SK-N-DZ (cell line): ENCODE data around the gene ELOF1.

Experiments used
- DNase-seq: peaks from one replicate; pipeline ENCODE4 v3.0.0-alpha.2; 2015; ENCODE audit warnings: low spot score
- small RNA-seq, 2 experiments: library from RNA; depleted of rRNA; stranded (forward); fragments of <200 nt; gene quantifications; one replicate each; pipeline ENCODE3, GENCODE V24; 2014

Gene ELOF1

DNA sequence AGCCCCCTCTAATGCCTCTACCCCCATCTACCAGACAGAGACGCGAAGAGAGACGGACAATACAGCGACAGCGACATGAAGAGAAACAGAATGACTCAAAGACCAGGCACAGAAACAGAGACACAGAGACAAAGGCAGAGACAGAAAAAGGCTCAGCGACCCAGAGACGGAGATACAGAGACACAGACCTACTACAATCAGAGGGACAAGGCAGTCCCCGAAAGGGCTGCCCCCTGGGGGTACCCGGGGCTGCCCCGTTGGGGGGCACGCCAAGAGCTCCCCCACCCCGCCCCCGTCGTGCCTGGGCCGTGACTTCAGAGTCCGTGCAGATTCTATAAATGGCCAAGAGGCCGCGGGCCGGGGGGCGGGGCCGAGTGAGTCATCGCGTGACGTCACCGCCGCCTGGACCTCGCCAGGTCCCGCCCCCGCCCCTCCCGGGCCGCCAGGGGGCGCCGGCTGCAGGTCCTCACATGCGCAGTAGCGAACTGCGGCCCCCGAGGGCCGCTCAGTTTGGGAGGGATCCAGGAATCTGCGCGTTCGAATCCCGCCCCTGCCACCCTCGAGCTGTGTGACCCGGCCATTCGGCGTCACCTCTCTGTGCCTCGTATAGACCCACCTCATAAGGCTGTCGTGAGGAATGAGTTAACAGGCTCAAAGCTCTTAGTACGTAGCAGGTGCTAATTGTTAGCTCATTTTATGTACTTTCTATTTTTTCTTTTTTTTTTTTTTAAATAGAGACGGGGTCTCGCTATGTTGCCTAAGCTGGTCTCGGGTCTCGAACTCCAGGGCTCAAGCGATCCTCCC lies 23.0 kb downstream of the ELOF1 start:
- DNase-seq: peak; percentile 83

DNA sequence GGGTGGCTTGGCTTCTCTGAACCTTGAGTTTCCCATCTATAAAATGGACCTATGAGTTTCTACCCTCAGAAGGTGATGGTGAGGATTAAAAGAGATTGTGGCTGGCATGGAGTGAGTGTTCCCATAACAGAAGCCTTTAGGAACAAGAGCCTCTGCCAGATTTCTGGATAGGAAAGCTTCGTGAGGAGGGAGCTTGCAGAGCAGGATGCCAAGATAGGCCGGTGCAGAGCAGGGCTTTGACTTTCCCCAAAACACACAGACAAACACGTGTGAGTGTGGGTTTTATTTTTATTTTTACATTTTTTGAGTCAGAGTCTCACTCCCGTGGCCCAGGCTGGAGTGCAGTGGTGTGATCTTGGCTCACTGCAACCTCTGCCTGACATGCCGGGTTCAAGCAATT lies 24.1 kb downstream of the ELOF1 start:
- no peak for DNase-seq

DNA sequence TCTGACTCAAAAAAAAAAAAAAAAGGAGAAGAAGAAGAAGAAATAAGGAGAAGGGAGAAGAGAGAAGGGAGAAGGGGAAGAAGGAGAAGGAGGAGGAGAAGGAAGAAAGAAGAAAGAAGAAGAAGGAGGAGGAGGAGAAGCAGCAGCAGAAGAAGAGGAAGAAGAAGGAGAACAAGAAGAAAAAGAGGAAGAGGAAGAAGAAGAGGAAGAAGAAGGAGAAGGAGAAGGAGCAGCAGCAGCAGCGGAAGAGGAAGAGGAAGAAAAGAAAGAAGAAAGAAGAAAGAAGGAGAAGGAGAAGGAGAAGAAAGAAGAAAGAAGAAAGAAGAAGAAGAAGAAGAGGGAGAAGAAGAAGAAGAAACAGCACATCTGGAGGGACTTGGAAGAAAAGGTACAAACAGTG lies 24.5 kb downstream of the ELOF1 start:
- no peak for DNase-seq

DNA sequence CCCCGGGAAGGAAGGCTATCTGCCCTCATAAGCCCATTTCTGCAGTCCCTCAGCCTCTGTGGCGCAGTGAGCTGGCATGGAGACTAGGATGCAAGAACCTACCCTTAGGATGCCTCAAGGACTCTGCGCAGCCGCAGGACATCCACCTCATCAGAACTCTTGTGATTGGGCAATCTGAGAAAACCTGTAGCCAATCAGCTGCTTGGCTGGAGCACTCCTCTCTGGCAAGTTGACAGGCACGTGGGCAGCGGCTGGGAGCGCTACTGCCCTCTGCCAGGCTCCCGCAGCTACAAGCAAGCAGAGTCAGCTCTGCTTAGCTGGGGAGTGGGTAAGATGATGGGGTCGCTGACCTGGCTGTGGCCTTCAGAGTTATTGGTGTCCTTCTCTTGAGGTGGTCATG lies 28.6 kb downstream of the ELOF1 start:
- peak; percentile 97 for DNase-seq

DNA sequence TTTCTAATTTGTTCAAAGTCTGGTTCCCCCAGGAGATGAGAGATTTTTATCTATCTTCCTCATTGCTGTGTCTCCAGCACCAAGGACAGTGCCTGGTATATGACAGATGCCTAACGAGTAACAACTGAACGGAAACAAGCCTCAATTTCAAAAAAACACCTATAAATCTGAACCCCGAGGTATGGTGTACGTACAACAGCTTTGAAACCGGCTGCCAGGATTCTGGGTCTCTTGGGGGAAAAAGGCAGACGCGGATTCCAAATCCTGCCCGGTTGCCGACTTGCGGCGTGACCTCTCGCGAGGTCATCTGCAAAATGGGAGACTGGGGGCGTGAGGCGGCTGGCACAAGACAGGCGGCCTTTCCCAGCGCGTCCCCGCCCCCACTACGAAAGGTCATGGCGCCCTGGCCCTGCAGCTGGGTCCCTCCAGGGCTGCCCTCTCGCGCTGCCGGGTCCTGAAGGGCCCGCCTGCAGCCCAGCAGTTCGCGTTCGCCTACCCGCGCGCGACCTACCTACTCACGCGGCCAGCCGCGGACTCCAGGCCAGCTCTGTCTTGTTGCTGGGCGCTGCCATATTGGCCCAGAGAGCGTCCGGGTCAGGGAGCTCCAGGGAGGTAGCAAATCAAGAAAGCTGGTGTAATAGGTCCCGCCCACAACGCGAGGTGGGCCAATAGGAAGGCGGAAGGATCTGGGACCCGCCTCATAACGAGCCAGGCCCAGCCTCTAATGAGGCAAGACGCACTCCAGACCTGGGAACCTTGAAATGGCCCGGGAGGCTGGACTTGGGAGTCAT lies 30.3 kb downstream of the ELOF1 start, which contains the start of gene ECSIT:
Gene ECSIT, minus strand, starts transcription at position 584 of the 791 bp plus-strand sequence. CDS start 9,964 bp downstream, outside the sequence.
- peak; percentile 99 for DNase-seq

DNA sequence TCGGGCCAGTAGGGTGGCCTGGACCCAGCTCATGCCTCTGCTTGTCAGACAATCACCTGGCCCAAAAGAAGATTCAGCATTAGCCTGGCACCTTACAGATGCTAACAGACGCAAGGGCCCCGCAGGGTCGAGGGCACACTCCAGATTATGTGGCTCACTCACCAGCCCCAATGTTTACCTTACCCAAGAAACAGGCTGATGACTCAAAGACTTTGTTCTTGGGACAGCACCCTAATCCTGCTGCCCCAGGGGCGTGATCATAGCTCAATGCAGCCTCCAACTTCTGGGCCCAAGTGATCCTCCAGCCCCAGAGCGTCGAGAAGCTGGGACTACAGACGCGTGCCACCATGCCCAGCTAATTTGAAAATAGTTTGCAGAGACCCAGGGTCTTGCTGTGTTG lies 39.9 kb downstream of the ELOF1 start:
- no peak for DNase-seq

DNA sequence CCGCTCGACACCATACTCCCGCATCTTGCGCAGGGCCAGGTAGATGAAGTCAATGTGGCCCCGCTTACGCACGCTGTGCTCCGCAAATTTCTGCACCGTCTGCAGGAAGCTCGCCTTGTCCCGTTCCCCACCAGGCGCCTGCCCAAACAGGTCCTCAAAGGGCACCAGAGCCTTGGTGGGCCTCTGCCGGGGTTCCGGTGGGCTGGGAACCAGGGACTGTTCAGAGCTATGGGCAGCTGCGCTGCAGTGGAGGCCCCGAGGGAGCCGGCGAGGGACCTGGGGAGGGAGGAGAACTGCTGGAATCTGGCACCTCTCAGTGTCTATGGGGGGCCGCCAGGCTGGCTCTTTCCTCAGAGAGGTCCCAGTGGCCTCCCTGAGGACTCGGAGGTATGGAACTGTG lies 45.1 kb downstream of the ELOF1 start:
- no peak for DNase-seq

DNA sequence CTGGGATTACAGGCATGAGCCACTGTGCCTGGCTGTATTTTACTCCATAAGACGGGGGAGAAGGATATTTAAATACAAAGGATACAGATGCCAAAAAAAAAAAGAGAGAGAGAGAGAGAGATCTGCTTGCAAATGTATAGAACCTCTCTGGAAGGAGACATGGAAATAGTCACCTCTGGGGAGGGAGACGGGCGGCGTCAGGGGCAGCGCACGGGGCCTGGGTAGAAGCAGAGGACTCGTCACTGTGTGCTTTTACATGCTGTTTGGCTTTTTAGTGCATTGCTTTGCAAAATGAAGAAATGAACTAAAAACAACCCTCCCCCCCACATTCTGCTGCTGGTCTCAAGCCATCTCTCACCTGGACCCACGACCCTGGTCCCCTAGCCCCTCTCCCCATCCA lies 48.6 kb downstream of the ELOF1 start:
- no peak for DNase-seq

DNA sequence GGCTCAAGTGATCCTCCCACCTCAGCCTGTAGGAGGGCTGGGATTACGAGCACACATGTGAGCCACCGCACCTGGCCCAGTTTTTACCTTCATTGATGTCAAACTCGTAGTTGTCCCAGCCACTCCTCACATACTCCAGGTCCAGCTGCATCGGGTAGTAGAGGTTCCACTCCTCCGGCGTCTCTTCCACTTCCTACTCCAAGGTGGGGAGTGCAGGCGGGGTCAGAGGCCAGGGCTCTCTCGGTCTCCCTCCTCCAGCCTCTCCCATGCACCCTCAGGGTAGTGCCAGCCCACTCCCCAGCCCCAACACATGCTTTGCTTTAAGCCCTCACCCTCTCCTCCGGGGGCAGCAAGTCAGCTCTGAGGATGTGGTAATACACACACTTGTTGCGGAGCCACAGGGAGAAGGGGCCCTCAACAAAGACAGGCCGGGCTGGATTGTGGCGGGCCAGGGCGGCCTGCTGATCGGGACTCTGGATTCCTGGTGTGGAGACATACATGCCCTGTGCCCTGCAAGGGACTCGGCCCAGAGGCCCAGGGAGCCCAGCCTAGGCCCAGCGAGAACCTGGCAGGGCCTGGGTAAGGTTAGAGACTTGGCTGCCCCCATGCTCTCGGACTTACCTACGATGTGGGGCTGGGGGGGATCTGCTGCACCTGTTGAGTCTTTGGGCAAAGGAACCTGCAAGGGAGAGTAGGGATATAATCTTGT lies 51.5 kb downstream of the ELOF1 start:
- no peak for DNase-seq

DNA sequence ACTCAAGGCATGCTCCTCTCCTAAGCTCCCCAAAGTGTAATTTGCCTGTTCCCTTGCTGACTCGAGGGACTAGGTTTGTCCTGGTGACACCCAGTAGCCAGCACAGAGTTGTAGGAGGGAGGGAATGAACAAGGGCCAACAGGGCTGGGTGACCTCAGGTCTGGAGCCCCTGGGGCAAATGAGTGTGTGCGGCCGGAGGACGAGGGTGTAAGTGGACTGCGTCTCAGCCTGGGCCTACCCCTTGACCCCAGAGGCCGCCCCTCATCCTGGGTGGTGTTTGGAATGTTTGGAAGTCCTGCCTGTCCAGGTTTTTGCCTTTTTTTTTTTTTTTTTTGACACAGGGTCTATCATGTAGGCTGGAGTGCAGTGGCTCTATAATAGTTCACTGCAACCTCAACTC lies 52.1 kb downstream of the ELOF1 start:
- no peak for DNase-seq

DNA sequence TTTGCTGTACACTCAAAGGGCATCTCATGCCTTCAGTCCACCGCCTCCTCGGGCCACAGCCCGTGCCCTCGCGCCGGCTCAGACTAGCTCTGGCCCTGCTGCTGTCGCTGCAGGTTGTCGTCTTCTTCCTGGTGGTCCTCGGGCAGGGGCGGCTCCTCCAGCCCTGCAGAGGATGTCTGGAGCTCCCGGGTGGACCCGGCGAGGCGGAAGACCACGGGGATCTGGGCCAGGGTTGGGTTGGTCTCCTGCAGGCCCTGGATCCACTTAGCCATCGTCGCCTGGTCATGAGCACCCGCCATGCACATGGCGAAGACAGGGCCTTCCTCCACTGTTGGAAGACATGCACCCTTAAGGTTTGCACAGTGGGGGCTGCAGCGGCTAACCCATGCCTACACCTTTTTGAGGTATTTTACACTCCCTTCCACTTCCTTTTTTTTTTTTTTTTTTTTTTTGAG lies 52.9 kb downstream of the ELOF1 start:
- DNase-seq: no peak

DNA sequence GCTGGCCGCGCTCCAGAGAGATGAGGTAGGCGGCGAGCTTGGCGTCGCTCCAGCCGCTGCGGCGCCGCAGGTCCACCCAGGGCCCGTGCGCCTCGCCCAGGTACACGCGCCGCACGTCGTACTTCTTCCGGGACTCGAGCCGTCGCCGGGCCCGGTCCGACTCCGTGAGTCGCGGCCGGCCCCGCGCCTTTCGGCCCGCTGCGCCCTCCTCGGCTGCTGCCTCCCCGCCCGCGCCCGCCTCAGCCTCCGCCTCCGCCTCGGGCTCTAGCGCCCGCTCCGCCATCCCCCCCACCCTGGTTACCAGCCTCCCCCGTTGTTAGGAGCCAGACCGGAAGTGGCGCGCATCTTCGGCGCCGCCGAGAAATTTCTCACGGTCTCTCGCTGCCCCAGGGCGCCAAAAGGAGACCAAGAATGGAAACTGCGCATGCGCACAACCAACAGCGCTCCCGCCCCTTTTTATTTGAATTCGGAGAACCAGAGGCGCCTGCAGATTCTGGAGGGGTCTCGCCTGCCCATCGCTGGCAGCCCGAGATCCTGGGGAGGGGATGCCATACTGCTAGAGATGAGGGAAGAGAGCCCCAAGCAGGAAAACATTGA lies 53.4 kb downstream of the ELOF1 start, which contains the start of gene ZNF653:
Gene ZNF653, minus strand, starts transcription at position 336 of the 597 bp plus-strand sequence. Its CDS starts 53 bp downstream, at position 283.
- peak; percentile 94 for DNase-seq

DNA sequence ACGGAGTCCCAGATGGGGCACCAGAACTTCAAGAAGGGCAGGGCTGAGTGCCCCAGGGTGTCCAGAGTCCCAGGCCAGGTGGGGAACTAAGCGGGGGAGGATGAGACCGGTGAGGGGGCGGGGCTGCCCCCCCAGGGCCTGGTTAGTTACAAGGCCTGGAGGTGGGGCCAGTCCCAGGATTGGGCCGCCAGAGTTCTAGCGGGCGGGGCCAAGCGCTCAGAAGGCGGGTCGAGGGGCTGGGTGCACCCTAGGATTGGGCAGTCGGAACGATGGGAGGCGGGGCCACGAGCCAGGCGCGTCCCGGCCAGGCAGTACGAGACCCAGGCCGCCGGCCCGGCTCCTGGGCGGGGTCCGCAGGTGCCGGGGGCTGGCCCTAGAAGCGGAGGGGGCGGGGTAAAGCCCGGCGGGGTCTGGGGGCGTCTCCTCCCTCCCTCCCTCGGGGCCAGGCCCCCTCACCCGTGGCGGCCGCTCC lies 54.0 kb downstream of the ELOF1 start:
- peak; percentile 92 for DNase-seq

DNA sequence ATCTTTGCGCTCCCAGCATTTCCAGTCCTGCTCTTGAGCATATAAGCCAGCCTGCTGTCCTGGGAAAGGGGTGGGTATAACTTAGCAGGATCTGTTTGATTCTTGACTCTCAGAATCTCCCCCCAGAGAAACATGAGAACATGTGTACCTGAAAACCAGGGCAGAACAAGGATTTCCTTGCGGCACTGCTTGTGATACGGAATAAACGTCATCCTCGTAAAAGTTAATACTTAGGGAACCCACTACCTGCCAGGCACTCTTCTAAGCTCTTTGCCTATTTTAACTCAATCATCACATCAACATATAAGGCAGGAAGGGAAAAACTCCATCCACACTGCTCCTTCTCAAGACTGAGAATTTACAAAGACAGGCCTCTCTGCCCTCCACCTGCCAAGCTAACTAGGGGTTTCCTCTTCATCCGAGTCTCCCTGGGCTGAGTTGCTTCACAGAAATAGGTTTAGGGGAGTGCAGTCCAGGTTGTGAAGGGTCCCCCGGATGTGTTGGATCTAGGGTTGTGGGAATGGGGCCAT lies 54.5 kb downstream of the ELOF1 start:
- no peak for DNase-seq

Small RNA genes within 50 kb of the gene (small RNA-seq; reads per million reads assigned to genes)
- gene RN7SL833P: 0.34 to 31.0 reads per million in 2 experiments
